D341Med (cell line): Measurements from ENCODE around the gene CRYBA2.

Source experiments
- DNase-seq: peaks from one replicate; pipeline ENCODE4 v3.0.0; 2012; ENCODE audit warnings: low spot score

The CRYBA2 gene

DNA sequence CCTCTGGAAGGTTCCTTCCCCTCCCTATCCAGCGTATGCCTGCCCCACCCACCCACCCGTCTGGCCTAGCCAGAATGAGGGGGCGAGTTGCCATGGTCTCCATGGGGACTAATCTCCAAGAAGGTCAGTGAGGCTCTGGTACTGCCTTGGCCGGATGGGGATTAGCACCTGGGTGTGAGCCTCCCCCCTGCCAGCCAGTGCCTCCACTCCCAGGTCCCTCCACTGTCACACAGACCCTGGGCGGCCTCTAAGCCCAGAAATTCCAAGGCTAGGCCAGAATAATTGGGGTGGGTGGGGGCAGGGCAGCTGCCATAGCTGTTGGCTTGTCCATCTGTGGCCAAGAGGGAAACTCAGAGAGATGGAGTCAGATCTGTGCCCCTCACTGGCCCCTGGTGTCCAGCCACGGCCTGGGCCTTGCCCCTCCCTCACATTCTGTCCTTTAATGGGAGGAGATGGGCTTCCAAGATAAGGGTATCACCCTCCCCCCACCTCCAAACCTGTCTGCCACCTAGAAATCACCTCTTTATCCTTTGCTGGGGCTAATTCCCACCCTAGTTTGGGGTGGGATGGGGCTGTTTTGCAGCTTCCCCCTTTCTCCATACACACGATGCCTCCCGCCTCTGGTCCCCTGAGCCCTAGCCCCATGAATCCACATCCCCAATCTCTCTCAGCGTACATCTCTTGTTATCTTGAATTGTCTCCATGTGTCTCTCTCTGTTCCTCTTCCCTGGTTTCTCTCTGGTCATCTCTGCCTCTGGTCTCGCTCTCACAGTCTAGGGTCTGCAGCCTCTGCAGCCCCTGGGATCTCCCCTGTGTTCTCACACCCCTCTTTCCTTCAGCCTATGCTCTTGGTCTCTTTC lies 6.0 kb upstream of the CRYBA2 start:
- DNase-seq = no peak

GRCh38 chr2:218998414-218999002 lies 5.3 kb upstream of the CRYBA2 start:
- DNase-seq = no peak

DNA sequence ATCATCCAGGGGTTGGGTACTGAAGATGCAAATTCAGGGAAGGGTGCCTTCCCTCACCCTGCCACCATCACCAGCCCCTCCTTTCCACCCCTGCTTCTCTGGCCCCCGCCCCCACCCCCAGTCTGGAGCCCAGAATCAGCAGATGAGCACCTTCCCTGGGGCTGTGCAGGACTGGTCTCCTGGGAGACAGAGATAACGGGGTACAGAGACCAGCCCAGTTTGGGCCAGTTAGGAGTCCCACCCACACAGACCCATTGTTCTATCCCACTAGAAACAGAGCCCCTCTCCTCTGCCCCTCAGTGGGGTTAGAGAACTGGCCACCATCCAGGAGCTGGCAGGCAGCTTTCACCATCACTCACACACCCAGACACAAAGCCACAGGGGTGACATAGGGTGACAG lies 4.5 kb upstream of the CRYBA2 start:
- no peak for DNase-seq

DNA sequence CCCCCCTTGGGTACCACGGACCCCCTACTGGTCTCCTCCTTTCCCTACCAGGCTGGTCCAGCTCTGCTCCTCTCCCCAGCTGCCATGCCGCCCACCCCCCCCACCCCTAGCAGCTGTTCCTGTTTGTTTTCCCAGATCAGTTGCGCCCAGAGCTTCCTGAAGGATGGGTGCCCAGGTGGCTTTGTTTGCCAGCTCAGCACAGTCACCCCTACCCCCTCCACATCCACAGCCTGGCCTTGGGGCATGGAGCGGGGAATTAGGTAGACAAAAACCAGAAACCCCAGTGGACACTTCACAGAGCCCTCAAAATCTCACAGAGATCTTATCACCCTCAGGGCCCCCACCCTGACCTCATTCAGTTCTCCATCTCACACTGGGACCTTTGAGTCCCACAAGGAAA lies 3.7 kb upstream of the CRYBA2 start:
- no peak for DNase-seq

- peak; percentile 94 for DNase-seq
Observed at GRCh38 chr2:218995972-218996711, 2.9 kb upstream of the CRYBA2 start.

- no peak for DNase-seq
Observed at GRCh38 chr2:218995561-218995960, 2.3 kb upstream of the CRYBA2 start.

DNA sequence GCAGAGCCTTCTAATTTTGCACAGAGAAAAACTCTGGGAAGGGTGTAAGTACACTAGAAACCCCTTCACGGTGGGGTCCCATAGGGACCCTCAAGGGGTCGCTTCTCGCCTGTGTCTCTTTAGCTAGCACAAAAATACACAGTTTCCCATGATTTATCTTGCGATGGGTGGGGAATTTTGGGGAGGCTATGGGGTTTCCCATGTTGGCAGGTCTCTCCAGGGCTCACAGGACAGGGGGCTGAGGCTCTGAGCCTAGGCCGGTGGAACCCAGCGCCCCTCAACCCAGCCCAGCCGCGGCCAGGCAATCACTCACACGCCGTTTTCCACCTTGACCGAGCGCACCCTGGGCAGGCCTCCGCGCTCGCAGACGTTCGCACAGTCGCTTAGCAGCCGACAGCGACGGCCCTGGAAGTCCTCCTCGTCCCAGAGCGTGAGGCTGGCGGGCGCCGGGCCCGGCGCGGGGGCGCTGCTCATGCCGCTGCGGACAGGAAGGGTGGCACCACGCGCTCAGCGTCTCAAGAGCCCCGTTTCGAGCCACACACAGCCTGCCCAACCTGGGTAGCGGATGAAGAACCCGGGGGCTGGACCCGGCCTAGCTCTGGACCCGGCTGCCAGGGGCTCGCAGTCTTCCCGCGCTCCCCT lies 398 bp downstream of the CRYBA2 start:
- DNase-seq = no peak

DNA sequence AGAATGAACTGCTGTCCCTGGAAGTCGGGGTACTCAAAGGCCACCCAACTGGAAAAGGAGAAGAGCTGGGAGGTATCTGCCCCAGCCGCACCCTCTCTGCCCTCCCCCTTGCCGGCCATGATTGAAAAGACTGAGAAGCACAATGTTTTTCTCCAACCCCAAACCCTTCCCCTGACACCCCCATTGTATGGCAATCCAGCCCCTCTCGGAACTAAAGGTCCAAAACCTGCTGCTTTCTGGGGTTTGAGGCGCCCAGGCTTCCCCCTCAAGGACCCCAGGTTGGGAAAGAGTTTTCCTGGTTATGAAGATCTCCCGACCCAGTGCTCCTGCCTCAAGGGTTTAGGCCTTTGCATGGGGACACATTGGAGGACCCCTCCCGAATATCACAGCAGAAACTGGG lies 1.0 kb downstream of the CRYBA2 start:
- DNase-seq = no peak

DNA sequence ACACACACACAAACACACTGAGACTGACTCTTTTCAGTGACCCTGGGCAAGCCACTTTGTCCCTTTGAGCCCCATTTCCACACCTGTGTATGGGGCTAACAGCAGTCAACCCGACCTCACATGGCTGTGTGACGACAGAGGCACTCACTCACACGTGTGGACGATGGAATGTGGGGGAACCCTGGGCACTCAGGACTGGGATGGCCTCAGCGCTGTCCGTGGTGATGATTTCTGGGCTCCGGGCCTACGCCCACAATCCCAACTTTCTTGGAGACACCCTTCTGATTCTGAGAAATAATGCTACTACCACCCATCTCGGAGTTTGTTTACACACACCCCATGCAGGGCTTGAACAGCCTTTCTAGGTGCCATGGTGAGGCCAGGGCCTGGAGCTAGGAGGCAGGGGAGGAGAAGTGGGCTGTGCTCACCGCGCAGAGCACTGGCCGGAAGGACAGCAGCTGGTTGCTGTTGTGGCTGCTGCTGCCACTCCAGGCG lies 1.5 kb downstream of the CRYBA2 start:
- DNase-seq = no peak

- DNase-seq = no peak
Observed at GRCh38 chr2:218990612-218991011, 2.6 kb downstream of the CRYBA2 start.

DNA sequence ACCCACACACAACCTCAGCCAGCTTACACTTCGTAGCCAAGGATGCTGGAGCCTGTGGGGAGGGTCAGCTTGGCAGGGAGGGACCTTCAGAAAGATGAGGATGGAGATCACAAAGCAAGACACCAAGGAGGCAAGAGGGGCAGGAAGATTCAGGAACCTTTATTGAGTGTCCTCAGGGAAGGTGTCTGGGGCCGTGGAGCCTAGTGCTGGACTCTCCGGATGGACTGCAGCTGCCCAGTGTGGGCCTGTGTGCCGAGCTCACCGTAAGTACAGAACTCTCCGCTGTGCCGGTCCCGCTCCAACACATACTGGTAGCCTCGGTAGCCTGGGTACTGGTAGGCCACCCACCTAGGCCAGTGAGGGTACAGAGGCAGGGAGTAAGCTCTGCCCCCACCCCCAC lies 3.2 kb downstream of the CRYBA2 start:
- DNase-seq = no peak

DNA sequence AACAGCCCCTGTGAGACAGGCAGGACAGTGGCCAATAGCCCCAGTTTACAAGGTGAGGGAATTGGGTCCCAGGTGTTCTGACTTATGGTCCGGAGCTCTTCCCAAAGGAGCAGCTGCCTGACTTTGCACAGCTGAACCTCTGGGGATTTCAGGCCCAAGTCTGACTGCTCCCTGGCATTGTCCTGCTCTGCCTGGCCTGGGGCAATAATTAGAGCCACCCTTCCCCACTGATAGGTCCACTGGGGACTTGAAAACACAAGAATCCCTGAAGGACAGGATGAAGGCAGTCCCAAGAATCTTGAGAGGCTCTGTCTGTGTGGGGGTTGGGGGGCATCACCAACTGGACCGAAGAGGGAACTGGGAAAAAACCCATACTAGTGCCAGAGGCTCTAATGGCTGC lies 4.6 kb downstream of the CRYBA2 start:
- no peak for DNase-seq

- DNase-seq = no peak
Observed at GRCh38 chr2:218988164-218988563, 5.1 kb downstream of the CRYBA2 start.

GRCh38 chr2:218986148-218986761 lies 7.0 kb downstream of the CRYBA2 start:
- no peak for DNase-seq

- peak; percentile 53 for DNase-seq
Observed at GRCh38 chr2:218985325-218986091, 7.7 kb downstream of the CRYBA2 start.

DNA sequence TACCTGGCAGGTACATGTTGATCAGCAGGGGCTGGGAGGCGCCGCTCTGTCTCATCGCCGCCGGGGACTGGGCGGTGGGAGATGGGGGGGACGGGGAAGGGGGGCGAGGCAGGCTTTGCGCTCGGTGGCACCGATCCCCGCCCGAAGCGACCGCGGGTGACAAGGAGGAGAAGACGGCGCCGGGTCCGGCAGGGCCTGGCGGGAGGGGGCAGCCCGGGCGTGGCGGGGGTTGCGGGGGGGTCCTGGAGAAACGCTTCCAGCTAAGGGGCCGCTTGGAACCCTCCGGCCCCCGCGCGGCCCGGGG lies 8.2 kb downstream of the CRYBA2 start, which contains the start of gene FEV:
TSS of gene FEV (minus strand) at position 164 of the 304 bp plus-strand sequence. CDS start at position 55, 109 bp downstream.
- peak; percentile 43 for DNase-seq

GRCh38 chr2:218984239-218985020 lies 8.8 kb downstream of the CRYBA2 start:
- DNase-seq = peak; percentile 66

- DNase-seq = no peak
Observed at GRCh38 chr2:218983934-218984238, 9.3 kb downstream of the CRYBA2 start.

DNA sequence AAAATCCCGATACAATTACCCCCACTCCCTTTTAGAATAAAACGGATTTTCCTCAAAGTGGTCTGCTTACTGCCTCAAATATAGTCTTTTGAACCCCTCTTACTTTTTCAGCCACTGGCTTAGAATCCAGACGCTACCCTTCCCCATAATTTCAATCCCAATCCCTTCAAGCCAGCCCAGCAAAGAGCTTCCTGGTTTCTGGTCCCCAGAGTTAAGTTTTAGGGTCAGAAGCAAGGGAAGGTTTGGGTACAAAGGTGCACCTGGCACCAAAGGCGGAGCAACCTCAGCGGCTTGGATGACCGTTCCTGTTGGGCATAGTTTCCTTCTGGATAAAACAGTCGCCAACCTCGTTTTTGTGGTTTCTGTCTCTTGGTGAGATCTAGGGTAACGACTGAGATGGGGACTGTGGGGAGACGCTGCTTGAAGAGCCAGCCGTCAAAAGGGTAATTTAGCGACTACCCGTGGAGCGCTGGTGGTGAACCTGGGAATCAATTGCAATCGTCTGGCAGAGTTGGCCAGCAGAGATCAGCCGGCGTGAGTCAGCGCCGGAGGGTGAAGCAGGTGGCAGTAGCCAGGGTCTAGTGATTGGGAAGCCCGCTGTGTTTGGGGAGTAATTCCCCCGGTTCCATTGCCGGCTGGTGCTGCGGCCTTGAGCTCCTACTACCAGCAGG lies 9.8 kb downstream of the CRYBA2 start:
- DNase-seq = no peak
